ENCODE results near the gene ADD1.

The ADD1 gene

GRCh38 chr4:2963175-2963965 is 119.7 kb downstream of the ADD1 start, which contains the start of the genes GRK4 and NOP14:
TSS of gene GRK4 (plus strand) at chr4:2963571. CDS start at chr4:2964071, 500 bp downstream.
TSS of gene NOP14 (minus strand) at chr4:2963406. CDS start at chr4:2963319, 87 bp downstream.
- DNase-seq (ENCODE audit: low read depth, low spot score) = peak; percentile 99
- TF ChIP-seq CTCF (IDR thresholded peaks at IDR 0.05; ENCODE audit: low read depth, low read length) = peak; percentile 19
- H3K4me3 ChIP-seq (ENCODE audit: low read depth, low read length) = peak within 1 kb of the TSS; percentile 90
- in situ Hi-C loops (cut with HindIII; ENCODE audit: low sequenced_read_pairs) = no loop called here

GRCh38 chr4:2963966-2964471 is 120.4 kb downstream of the ADD1 start:
- in situ Hi-C loops (cut with HindIII; ENCODE audit: low sequenced_read_pairs) = no loop called here
- peak; percentile 52 for DNase-seq (ENCODE audit: low read depth, low spot score)
- peak overlapping the region; percentile 90 for H3K4me3 ChIP-seq (ENCODE audit: low read depth, low read length)

GRCh38 chr4:2964706-2965258 is 121.1 kb downstream of the ADD1 start:
- no peak for TF ChIP-seq CTCF (IDR thresholded peaks at IDR 0.05; ENCODE audit: low read depth, low read length)
- in situ Hi-C loops (cut with HindIII; ENCODE audit: low sequenced_read_pairs) = no loop called here

More at GRCh38 chr4:2963966-2964471, 120.4 kb downstream of the ADD1 start:
- TF ChIP-seq CTCF (IDR thresholded peaks at IDR 0.05; ENCODE audit: low read depth, low read length) = no peak

GRCh38 chr4:2965262-2965661 is 121.6 kb downstream of the ADD1 start:
- in situ Hi-C loops (cut with HindIII; ENCODE audit: low sequenced_read_pairs) = no loop called here
- TF ChIP-seq CTCF (IDR thresholded peaks at IDR 0.05; ENCODE audit: low read depth, low read length) = no peak
- DNase-seq (ENCODE audit: low read depth, low spot score) = no peak
- H3K4me3 ChIP-seq (ENCODE audit: low read depth, low read length) = no peak overlapping the region

More at GRCh38 chr4:2964706-2965258, 121.1 kb downstream of the ADD1 start:
- no peak for DNase-seq (ENCODE audit: low read depth, low spot score)
- H3K4me3 ChIP-seq (ENCODE audit: low read depth, low read length) = peak overlapping the region; percentile 90

- in situ Hi-C loops (cut with HindIII; ENCODE audit: low sequenced_read_pairs) = no loop called here
- TF ChIP-seq CTCF (IDR thresholded peaks at IDR 0.05; ENCODE audit: low read depth, low read length) = no peak
- no peak for DNase-seq (ENCODE audit: low read depth, low spot score)
- no peak overlapping the region for H3K4me3 ChIP-seq (ENCODE audit: low read depth, low read length)
These were observed 124.7 kb downstream of the ADD1 start for GRCh38 chr4:2968381-2968780.

- no peak for DNase-seq (ENCODE audit: low read depth, low spot score)
- H3K4me3 ChIP-seq (ENCODE audit: low read depth, low read length) = no peak overlapping the region
- no peak for TF ChIP-seq CTCF (IDR thresholded peaks at IDR 0.05; ENCODE audit: low read depth, low read length)
- in situ Hi-C loops (cut with HindIII; ENCODE audit: low sequenced_read_pairs) = no loop called here
These were observed 127.6 kb downstream of the ADD1 start for GRCh38 chr4:2971275-2971674.

Data from astrocyte of the spinal cord (primary cell).